ENCODE results near the gene ENOX1. TPM values are rescaled to one million over a fixed set of nuclear protein-coding genes. Genes with fewer than 3 reads are reported as not detected.

ENOX1 gene
- total and polyA plus RNA-seq, 2 of the 8 experiments (the other 6 are each of a cell fraction or from before 2014, with no cell fraction given): 0.23 to 0.37 TPM

- ChIA-PET POLR2A (ENCODE audit: partially characterized antibody) (no interaction called here), CTCF (ENCODE audit: partially characterized antibody) (interaction anchor here (1.2 to 1.4 kb wide), 2 partner anchors 163 to 253 kb away, joined by 3 to 4 read pairs; no protein-coding TSS in a partner anchor)
- no peak overlapping the region for H4K8ac ChIP-seq (ENCODE audit: extremely low read depth, insufficient read depth, low read length)
- FAIRE-seq: no peak
- no peak overlapping the region for H2AK5ac ChIP-seq (ENCODE audit: low read depth, low read length)
- no peak overlapping the region for H3K56ac ChIP-seq (replicated peaks; ENCODE audit: insufficient read length, low read depth, low read length)
- no peak overlapping the region for H3K4me2 ChIP-seq (ENCODE audit: insufficient read depth in 1 of 2, low read depth in 2 of 2, low read length in 2 of 2)
- no peaks in the 10 kb centered on the region for H3K27me3 ChIP-seq (replicated peaks in 1 of 4; ENCODE audit: control insufficient read depth in 3 of 4, extremely low read depth in 1 of 4, insufficient read depth in 3 of 4, low read length in 3 of 4)
- H2BK5ac ChIP-seq (ENCODE audit: low read depth, low read length): no peak overlapping the region
- no peak overlapping the region for H3K27ac ChIP-seq (ENCODE audit: low read depth, low read length)
- no peaks in the 10 kb centered on the region for H3K79me2 ChIP-seq (ENCODE audit: control insufficient read depth in 1 of 2, insufficient read depth in 2 of 2, low read length in 2 of 2)
- no peak overlapping the region for H3K4me3 ChIP-seq (ENCODE audit: extremely low read depth in 1 of 4, insufficient read depth in 2 of 4, low read depth in 3 of 4, low read length in 4 of 4)
- H2BK15ac ChIP-seq (ENCODE audit: low read length): no peak overlapping the region
- H3K18ac ChIP-seq (ENCODE audit: extremely low read depth, low read length): no peak overlapping the region
- H3K9ac ChIP-seq (replicated peaks in 1 of 4; ENCODE audit: extremely low read depth in 1 of 4, low read depth in 3 of 4, low read length in 3 of 4): no peak overlapping the region
- 88% methylated on average over 2 of the region's 2 CpGs; no CpG with 5 or more reads in 1 of the 2 experiments for WGBS, 2 experiments (ENCODE audit: extremely low coverage in 1 of 2, insufficient coverage in 1 of 2, insufficient read length in 1 of 2, insufficient replicate concordance in 2 of 2, low coverage in 1 of 2, low lambda C conversion rate in 2 of 2, missing lambda C conversion rate in 1 of 2)
- H4K5ac ChIP-seq (ENCODE audit: insufficient read length, low read depth, low read length): no peak overlapping the region
- no peak overlapping the region for H3K4ac ChIP-seq (replicated peaks; ENCODE audit: insufficient read length, low read depth, low read length)
- no peaks in the 10 kb centered on the region for H3K9me3 ChIP-seq (ENCODE audit: insufficient read depth in 2 of 2, low read depth in 1 of 2, low read length in 1 of 2)
- H3K14ac ChIP-seq (ENCODE audit: insufficient read length): no peak overlapping the region
- no peak overlapping the region for H3K23ac ChIP-seq (ENCODE audit: insufficient read length)
- no peak overlapping the region for H2BK120ac ChIP-seq (replicated peaks; ENCODE audit: low read depth, low read length)
- H2AFZ ChIP-seq (ENCODE audit: low read length): no peak overlapping the region
- no peak overlapping the region for H2BK12ac ChIP-seq (ENCODE audit: low read depth, low read length)
- no peaks in the 10 kb centered on the region for H3K36me3 ChIP-seq (ENCODE audit: control insufficient read depth in 2 of 4, insufficient read depth in 4 of 4, low read length in 3 of 4)
- no peak overlapping the region for H4K91ac ChIP-seq (replicated peaks; ENCODE audit: insufficient read length, low read length)
- DNase-seq (ENCODE audit: low read depth in 1 of 2, low spot score in 2 of 2): no peak
- H3K23me2 ChIP-seq (ENCODE audit: low read depth, low read length): no peaks in the 10 kb centered on the region
- no peaks in the 10 kb centered on the region for H4K20me1 ChIP-seq (replicated peaks in 1 of 2; ENCODE audit: control insufficient read depth in 1 of 2, insufficient read depth in 2 of 2, low read length in 2 of 2)
- no peak overlapping the region for H2BK20ac ChIP-seq (ENCODE audit: low read length)
- H3K4me1 ChIP-seq (replicated peaks in 1 of 4; ENCODE audit: control insufficient read depth in 3 of 4, insufficient read depth in 4 of 4, low read length in 3 of 4): no peaks in the 10 kb centered on the region
- TF ChIP-seq TAF1 (IDR thresholded peaks at IDR 0.05; ENCODE audit: low read depth, low read length): no peak
- TF ChIP-seq TBP (IDR thresholded peaks at IDR 0.05; ENCODE audit: low read depth, low read length): no peak
- no peak for TF ChIP-seq EP300 (IDR thresholded peaks at IDR 0.05; ENCODE audit: borderline replicate concordance in 1 of 2, low read depth in 2 of 2, low read length in 2 of 2)
- no peak for TF ChIP-seq RNF2 (IDR thresholded peaks at IDR 0.05; ENCODE audit: borderline replicate concordance, low read depth, low read length, missing control alignments, poor library complexity, severe bottlenecking)
- no peak for TF ChIP-seq GABPA (IDR thresholded peaks at IDR 0.05; ENCODE audit: borderline replicate concordance, insufficient read depth, low read length)
- TF ChIP-seq RBBP5 (IDR thresholded peaks at IDR 0.05; ENCODE audit: borderline replicate concordance, low read depth, low read length): no peak
- TF ChIP-seq, protein P1, sequence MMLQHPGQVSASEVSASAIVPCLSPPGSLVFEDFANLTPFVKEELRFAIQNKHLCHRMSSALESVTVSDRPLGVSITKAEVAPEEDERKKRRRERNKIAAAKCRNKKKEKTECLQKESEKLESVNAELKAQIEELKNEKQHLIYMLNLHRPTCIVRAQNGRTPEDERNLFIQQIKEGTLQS (IDR thresholded peaks at IDR 0.05; ENCODE audit: insufficient read depth, low read depth, low read length): no peak
- no peak for TF ChIP-seq ZNF274 (IDR thresholded peaks at IDR 0.05; ENCODE audit: borderline replicate concordance, extremely low read depth, low read length)
- no peaks in the 10 kb centered on the region for H3K79me1 ChIP-seq (ENCODE audit: low read depth, low read length)
Observed at GRCh38 chr13:43492311-43492710, 294.5 kb downstream of the ENOX1 start.

Data from H1 (cell line).